Sigmoid colon (tissue), 7 donors: ENCODE results near the gene OR52E5. TPM values are rescaled to one million over a fixed set of nuclear protein-coding genes. Genes with fewer than 3 reads are reported as not detected.

Source experiments
- DNase-seq: peaks from one replicate; pipeline ENCODE4 v3.0.0-alpha.2; 2019
- H3K27ac ChIP-seq, 4 donors: fragments of 200-600 bp; sonication (generic); one replicate each; pipeline ENCODE4 v1.5.1; 2016 to 2019; ENCODE audit warnings: mild to moderate bottlenecking in 1 of 4
- H3K27me3 ChIP-seq, 3 donors: fragments of 200-600 bp; sonication (generic); one replicate each; pipeline ENCODE4 v1.5.1; 2019; ENCODE audit warnings: mild to moderate bottlenecking in 1 of 3
- H3K36me3 ChIP-seq, 4 donors: fragments of 200-600 bp; sonication (generic); one replicate each; pipeline ENCODE4 v1.5.1; 2016 to 2019
- H3K4me1 ChIP-seq, 4 donors: fragments of 200-600 bp; sonication (generic); one replicate each; pipeline ENCODE4 v1.5.1; 2017 to 2019
- H3K4me3 ChIP-seq, 4 donors: fragments of 200-600 bp; sonication (generic); one replicate each; pipeline ENCODE4 v1.5.1; 2017 to 2019; ENCODE audit warnings: mild to moderate bottlenecking in 2 of 4, moderate library complexity in 1 of 4
- H3K9me3 ChIP-seq, 4 donors: fragments of 200-600 bp in 3 of 4; sonication (generic) in 3 of 4; one replicate each; pipeline versions ENCODE4 v1.5.1 to v1.6.1; 2013 to 2019
- EP300 ChIP-seq, 4 donors: sonication (generic); formaldehyde crosslinking; IDR thresholded peaks; one replicate each; pipeline ENCODE4 v1.6.1; 2017; ENCODE audit warnings: antibody characterized with exemption in 4 of 4
- POLR2A ChIP-seq, 2 donors: fragments of 450-650 bp; IDR thresholded peaks; one replicate each; pipeline ENCODE4 v1.6.1; 2016; ENCODE audit warnings: antibody characterized with exemption in 2 of 2, mild to moderate bottlenecking in 2 of 2, moderate library complexity in 2 of 2
- POLR2AphosphoS5 ChIP-seq, 4 donors: sonication (generic); formaldehyde crosslinking; IDR thresholded peaks; one replicate each; pipeline ENCODE4 v1.6.1; 2017; ENCODE audit warnings: antibody characterized with exemption in 4 of 4
- WGBS, 2 donors: extraction: QIAGEN DNeasy Blood & Tissue Kit; methylation state at CpG; one replicate each; pipeline ENCODE4 v1.1.7; 2013; 5-methylcytosine and 5-hydroxymethylcytosine counted together
- intact Hi-C: fragments of 100-400 bp; cut with DNase I; formaldehyde crosslinking; loops from one replicate; pipeline ENCODE4 v1.15.1; 2023
- polyA plus RNA-seq, 3 donors: library from polyadenylated mRNA; stranded (reverse); fragments of 200-250 nt; gene quantifications; one replicate each; pipeline ENCODE4 v1.2.3, GENCODE V29; 2013
- total RNA-seq, 4 donors: library from RNA; depleted of rRNA; stranded (reverse); fragments of >200 nt; gene quantifications; one replicate each; pipeline ENCODE4 v1.1.0, GENCODE V29; 2016
- TF ChIP-seq, protein P1 (sequence below), 4 experiments: fragments of 450-650 bp in 3 of 4; fragments of 200-600 bp in 1 of 4; IDR thresholded peaks; one replicate each; pipeline ENCODE4 v1.5.1; 2016 to 2019; ENCODE audit warnings: antibody characterized with exemption in 4 of 4, mild to moderate bottlenecking in 3 of 4, moderate library complexity in 2 of 4
- donor health status: healthy with polysubstance abuse.
- donor health status: Bipolar disorder and iron deficiency.
- donor health status: healthy.

The OR52E5 gene
- total and polyA plus RNA-seq, 7 donors = not detected

- intact Hi-C loops = no loop called here
- no peak for TF ChIP-seq POLR2AphosphoS5 (IDR thresholded peaks at IDR 0.05)
- TF ChIP-seq POLR2A (IDR thresholded peaks at IDR 0.05) = no peak
- TF ChIP-seq, protein P1, sequence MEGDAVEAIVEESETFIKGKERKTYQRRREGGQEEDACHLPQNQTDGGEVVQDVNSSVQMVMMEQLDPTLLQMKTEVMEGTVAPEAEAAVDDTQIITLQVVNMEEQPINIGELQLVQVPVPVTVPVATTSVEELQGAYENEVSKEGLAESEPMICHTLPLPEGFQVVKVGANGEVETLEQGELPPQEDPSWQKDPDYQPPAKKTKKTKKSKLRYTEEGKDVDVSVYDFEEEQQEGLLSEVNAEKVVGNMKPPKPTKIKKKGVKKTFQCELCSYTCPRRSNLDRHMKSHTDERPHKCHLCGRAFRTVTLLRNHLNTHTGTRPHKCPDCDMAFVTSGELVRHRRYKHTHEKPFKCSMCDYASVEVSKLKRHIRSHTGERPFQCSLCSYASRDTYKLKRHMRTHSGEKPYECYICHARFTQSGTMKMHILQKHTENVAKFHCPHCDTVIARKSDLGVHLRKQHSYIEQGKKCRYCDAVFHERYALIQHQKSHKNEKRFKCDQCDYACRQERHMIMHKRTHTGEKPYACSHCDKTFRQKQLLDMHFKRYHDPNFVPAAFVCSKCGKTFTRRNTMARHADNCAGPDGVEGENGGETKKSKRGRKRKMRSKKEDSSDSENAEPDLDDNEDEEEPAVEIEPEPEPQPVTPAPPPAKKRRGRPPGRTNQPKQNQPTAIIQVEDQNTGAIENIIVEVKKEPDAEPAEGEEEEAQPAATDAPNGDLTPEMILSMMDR (IDR thresholded peaks at IDR 0.05) = no peak
- TF ChIP-seq EP300 (IDR thresholded peaks at IDR 0.05) = no peak
- no peak overlapping the region for H3K27ac ChIP-seq
- WGBS, 2 donors = 91 to 94% methylated on average over 10 of the region's 10 CpGs
- peaks cover 0 to 3% (median 0%) of the 10 kb centered on the region in 4 donors for H3K9me3 ChIP-seq
- no peaks in the 10 kb centered on the region for H3K4me1 ChIP-seq
- H3K27me3 ChIP-seq = no peaks in the 10 kb centered on the region
- no peaks in the 10 kb centered on the region for H3K36me3 ChIP-seq
- no peak overlapping the region for H3K4me3 ChIP-seq
- DNase-seq = no peak
Measured at GRCh38 chr11:5933116-5933515, 40.1 kb downstream of the OR52E5 start.

- intact Hi-C loops = no loop called here
- Histone ChIP-seq H3K9me3 (no peaks in the 10 kb centered on the region), H3K27me3 (no peaks in the 10 kb centered on the region), H3K27ac (no peak overlapping the region), H3K4me1 (no peaks in the 10 kb centered on the region), H3K36me3 (no peaks in the 10 kb centered on the region), H3K4me3 (no peak overlapping the region)
- 89 to 95% methylated on average over 39 of the region's 39 CpGs for WGBS, 2 donors
- TF ChIP-seq POLR2AphosphoS5 (IDR thresholded peaks at IDR 0.05) = no peak
- no peak for TF ChIP-seq EP300 (IDR thresholded peaks at IDR 0.05)
- TF ChIP-seq POLR2A (IDR thresholded peaks at IDR 0.05) = no peak
- TF ChIP-seq, protein P1 (IDR thresholded peaks at IDR 0.05) = no peak
- DNase-seq = no peak
Measured at GRCh38 chr11:5937868-5938602, 45.0 kb downstream of the OR52E5 start.

DNA sequence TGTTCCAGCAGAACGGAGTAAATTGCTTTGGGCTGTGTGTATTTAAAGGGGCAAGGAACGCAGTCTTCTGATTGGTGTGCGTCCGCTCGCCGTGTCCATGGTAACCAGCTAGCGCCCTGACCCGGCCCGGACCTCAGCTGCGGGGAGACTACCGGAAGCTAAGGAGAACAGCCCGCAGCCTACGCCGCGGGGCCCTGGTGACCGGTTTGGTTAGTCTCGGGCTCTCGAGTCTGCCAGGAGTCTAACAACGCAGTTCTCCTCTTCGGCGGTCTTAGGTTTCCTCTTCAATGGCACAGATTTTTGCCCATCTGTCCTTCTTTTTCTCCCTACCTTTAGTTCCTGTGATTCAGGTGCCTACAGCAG is 45.6 kb downstream of the OR52E5 start:
- Histone ChIP-seq H3K9me3 (no peaks in the 10 kb centered on the region), H3K4me1 (no peaks in the 10 kb centered on the region), H3K27me3 (no peaks in the 10 kb centered on the region), H3K36me3 (no peaks in the 10 kb centered on the region), H3K27ac (no peak overlapping the region), H3K4me3 (no peak overlapping the region)
- no peak for DNase-seq
- WGBS, 2 donors = 71 to 81% methylated on average over 21 of the region's 21 CpGs
- intact Hi-C loops = no loop called here
- TF ChIP-seq POLR2AphosphoS5 (IDR thresholded peaks at IDR 0.05) (no peak), POLR2A (IDR thresholded peaks at IDR 0.05) (no peak)
- TF ChIP-seq, protein P1 (IDR thresholded peaks at IDR 0.05) = no peak

- H3K9me3 ChIP-seq = no peaks in the 10 kb centered on the region
- H3K27ac ChIP-seq = no peak overlapping the region
- no peaks in the 10 kb centered on the region for H3K4me1 ChIP-seq
- H3K4me3 ChIP-seq = no peak overlapping the region
- intact Hi-C loops = no loop called here
- no peaks in the 10 kb centered on the region for H3K36me3 ChIP-seq
- TF ChIP-seq EP300 (IDR thresholded peaks at IDR 0.05) (no peak), POLR2A (IDR thresholded peaks at IDR 0.05) (no peak)
- TF ChIP-seq, protein P1 (IDR thresholded peaks at IDR 0.05) = no peak
- no peaks in the 10 kb centered on the region for H3K27me3 ChIP-seq
- no peak for DNase-seq
- 93 to 95% methylated on average over 2 of the region's 2 CpGs for WGBS, 2 donors
Measured at GRCh38 chr11:5940748-5941147, 47.7 kb downstream of the OR52E5 start.

DNA sequence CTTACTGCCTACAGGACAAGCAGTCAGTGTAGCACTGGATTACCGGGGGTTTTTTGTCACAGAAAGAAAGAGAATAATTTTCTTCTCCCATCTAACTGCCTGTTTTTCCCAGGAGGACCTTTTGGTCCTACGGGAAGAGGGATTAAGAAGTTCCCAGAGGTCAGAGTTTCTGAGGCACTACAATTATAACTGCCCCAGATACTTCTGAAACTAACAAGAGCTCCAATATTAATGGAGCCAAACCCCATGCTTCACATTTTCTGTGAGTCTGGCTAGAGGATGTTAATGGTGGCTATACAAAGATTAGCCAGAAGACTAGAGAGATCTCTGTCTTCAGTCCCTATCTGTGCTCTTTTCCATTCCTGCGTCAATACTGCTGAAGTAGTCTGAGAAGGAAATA is 48.9 kb downstream of the OR52E5 start, which contains the start of gene OR56A3:
Gene OR56A3, plus strand, starts transcription at position 301 of the 400 bp plus-strand sequence. CDS start 5,096 bp downstream, outside the sequence.
- TF ChIP-seq, protein P1 (IDR thresholded peaks at IDR 0.05) = no peak
- TF ChIP-seq POLR2A (IDR thresholded peaks at IDR 0.05) (no peak), POLR2AphosphoS5 (IDR thresholded peaks at IDR 0.05) (no peak), EP300 (IDR thresholded peaks at IDR 0.05) (no peak)
- WGBS, 2 donors = 84 to 86% methylated on average over 3 of the region's 3 CpGs

More for the DNA sequence above, 48.9 kb downstream of the OR52E5 start, which contains the start of gene OR56A3:
- intact Hi-C loops = no loop called here
- no peak within 1 kb of the TSS for H3K4me3 ChIP-seq
- no peaks in the 10 kb centered on the region for H3K9me3 ChIP-seq
- DNase-seq = no peak
- H3K36me3 ChIP-seq = no peaks in the 10 kb centered on the region
- H3K27ac ChIP-seq = no peak within 1 kb of the TSS
- H3K4me1 ChIP-seq = no peaks in the 10 kb centered on the region
- H3K27me3 ChIP-seq = no peaks in the 10 kb centered on the region
